HG02885 (cell line): ENCODE results near the gene BMP2K.
A peak's percentile ranks its signal among the peaks of the same experiment; 100 is the strongest.

ENCODE experiments used
- ATAC-seq: cut with Tn5 transposase; IDR thresholded peaks from one replicate; pipeline ENCODE4 v1.9.1; 2021; ENCODE audit warnings: mild to moderate bottlenecking; ENCODE audit not compliant: unreplicated experiment, poor library complexity

BMP2K gene

DNA sequence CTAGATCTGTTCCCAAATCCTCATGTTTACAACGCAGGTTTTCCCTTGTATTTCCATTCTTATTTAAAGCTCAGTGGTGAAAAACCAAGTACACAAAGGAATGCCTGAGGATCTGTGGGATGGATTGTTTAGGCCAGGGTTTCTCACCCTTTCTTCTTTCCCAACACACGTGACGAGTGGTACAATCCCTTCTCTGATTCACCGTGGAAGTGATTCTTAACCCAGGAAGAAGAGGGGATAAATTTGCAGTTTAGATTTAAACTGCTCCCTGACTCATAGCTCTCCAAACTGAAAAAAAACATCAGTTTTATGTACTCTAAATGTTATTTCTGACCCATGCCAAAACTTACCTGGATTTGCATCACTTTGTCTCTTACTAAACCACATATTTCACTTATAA, 146.1 kb downstream of the BMP2K start:
- no peak for ATAC-seq

- no peak for ATAC-seq
Observed at GRCh38 chr4:78923464-78924312, 147.5 kb downstream of the BMP2K start.

DNA sequence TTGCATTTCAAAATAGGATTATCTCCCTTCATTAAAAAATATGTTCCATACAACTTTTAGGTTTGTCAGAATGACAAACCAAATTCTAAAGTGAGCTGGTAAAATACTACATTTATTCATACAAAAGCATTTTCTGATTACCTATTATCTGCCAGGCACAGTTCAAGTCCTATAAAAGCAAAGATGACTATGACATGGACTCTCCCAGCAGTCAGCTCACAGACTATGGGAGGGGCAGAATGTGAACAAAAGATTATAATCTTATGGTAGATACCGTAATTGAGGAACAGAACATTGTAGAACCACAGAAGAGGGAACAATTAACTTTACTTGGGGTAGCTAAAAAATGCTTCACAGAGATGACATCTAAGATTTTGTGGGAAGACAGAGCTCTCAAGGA, 150.7 kb downstream of the BMP2K start:
- ATAC-seq = no peak

DNA sequence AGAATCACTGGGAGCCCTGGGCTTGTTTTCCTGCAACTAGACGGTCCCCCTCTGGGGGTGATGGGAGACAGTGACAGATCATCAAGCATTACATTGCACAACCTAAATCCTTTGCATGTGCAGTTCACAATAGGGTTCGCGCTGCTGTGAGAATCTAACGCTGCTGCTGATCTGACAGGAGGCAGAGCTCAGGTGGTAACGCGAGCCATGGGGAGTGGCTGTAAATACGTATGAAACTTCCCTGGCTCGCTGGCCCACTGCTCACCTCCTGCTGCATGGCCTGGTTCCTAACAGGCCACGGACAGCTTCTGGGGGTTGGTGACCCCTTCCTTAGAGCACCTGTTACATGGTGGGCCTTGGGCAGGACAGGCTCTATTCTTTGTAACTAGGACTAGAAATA, 152.7 kb downstream of the BMP2K start:
- ATAC-seq = no peak

DNA sequence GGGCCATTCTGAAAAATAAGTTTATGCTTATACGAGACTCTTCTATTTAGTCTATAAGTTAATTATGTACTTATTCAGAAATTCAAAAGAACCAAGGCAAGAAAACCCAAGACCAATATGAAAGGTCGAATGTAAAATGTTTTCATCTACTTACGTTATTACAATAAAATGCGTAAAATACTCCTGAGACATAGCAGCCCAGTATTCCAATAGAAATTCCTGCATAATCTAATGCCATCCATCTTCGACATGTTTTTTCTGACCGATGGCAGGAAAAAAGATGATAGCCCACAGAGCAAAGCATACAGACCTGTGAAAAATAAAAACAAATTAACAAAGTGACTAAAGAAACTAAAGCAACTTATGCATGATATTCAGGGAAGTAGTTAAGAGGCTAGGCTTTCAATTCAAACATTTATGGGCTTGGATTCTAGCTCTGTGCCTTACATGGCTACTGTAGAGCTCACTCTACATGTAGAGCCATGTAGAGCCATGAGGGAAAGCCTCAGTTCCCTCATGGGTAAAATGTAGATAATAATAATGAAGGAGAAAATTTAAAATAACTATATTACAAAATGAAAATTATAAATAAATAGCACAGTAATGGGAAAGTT, 154.0 kb downstream of the BMP2K start:
- ATAC-seq = no peak

DNA sequence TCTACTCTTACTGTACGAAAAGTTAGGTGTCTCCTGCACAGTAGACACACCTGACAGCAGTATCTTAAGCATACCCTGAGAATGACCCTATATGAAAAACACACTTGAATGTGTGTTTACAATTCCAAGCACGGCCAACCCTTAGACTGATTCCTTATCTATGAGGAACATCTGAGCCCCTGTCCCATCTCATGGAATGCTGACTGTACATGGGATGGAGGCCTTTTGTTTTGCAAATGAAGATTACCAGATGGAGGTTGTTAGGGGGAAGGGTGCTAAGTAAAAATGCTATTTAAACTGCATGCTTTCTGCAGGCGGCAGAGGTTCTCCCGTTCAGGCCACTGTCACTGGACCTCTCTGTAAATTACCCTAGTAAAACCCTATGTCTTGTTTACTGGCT, 160.8 kb downstream of the BMP2K start:
- ATAC-seq = no peak

DNA sequence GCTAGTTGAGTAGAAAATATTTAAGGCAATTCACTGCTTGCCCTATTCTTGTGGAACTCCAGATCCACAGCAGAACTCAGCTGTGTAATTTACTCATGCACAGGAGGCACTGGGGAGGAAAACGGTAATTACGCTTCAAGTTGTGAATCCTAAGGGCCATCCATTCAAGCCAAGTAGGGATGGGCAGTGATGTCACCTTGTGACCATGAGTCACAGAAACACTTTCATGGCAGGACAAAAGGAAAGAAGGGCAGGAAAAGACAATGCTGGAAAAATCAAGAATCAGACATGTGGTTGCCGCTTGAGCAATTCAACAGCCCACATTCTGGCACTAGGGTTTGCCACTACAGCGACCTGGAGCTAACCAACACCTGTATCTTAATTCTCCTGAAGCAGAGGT, 161.7 kb downstream of the BMP2K start:
- no peak for ATAC-seq

GRCh38 chr4:78938474-78938867, 162.3 kb downstream of the BMP2K start:
- ATAC-seq = no peak

DNA sequence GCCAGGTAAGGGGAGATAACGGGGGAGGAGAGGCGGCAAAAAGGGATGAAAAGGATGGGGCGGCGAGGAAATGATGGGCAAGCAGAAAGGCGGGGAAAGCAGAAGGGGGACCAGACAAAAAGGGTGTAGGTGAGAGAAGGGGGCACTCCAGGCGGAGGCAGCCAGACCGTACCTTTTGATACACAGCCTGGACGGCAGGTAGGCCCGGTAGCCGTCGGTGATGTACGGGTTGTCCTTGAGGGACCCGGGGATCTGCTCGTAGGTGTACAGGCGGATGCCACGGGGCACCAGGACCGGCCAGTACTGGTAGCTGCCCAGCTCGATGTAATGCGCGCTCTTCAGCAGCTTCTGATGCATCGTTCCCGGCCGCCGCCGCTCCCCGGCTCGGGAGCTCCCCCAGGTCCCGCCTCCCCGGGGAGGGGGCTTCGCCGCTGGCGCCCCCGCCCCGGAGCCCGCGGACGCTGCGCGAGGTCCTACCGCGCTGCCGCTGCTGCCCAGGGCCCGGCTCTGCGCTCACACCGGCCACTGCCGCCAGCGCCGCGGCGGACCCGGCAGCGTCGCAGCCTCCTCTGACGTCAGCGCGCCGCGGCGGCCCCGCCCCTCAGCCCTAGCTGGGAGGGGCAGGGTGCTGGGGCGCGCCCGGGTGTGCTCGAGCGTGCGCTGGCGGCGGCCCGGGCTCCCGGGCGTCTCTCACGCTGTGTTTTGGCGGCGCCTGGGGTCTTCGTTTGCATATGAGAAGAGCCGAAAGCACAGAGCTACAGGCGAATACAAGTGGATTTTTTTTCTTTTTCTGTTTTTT, 162.9 kb downstream of the BMP2K start, which contains the start of gene PAQR3:
TSS of gene PAQR3 (minus strand) at position 571 of the 799 bp plus-strand sequence. CDS start at position 357, 214 bp downstream.
- peak; percentile 98 for ATAC-seq

- peak; percentile 20 for ATAC-seq
Observed at GRCh38 chr4:78939667-78940008, 163.5 kb downstream of the BMP2K start.

DNA sequence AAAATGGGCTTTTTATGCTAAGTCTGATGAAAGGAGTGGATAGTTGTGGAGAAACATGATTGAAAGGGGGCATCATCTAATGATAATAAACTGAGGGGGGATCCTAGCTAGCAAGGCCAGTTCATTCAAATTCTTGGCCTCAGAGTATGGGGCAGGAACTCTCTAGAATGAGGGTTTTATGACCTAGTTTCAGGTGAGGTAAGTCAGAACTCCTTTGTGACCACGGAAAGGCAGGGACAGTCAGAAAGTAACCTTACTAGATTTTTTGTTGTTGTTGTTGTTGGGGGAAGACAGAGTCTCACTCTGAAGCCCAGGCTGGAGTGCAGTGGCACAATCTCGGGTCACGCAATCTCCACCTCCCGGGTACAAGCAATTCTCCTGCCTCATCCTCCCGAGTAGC, 164.6 kb downstream of the BMP2K start:
- ATAC-seq = no peak

DNA sequence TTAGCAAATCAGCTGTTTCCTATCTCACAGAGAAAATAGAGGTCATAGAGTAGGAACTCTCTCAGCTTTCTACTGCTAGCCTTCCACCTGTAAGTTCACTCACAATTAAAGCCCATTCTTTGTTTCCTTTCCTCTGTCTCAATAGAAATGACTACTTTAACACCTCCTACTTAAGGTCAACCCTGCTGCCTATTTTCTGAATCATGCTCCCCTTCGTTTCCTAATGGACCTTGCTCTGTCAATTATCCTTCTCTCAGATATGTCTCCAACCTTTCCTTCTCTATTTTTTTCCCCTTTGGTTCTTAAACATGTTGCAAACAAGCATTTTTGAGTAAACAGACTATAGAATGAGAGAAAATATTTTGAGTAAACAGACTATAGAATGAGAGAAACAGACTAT, 168.2 kb downstream of the BMP2K start:
- ATAC-seq = no peak

- ATAC-seq = no peak
Observed at GRCh38 chr4:78945651-78946179, 169.6 kb downstream of the BMP2K start.

DNA sequence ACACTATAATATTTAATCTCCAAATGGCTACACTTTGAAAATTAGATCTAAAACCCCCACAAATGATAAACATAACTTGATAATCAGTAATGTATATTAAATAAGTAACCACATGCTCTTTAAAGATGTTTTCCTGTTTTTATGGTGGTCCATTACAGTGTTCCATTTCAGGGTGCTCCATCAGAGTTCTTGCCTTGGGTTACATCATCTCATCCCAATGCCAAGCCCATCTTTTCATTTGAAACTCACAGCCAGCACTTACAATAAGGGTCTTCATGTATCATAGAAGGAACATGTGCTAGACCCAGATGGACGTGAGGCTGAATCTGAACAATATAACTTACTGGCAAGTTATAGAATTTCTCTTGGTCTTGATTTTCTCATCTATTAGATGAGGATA, 173.6 kb downstream of the BMP2K start:
- ATAC-seq = no peak

DNA sequence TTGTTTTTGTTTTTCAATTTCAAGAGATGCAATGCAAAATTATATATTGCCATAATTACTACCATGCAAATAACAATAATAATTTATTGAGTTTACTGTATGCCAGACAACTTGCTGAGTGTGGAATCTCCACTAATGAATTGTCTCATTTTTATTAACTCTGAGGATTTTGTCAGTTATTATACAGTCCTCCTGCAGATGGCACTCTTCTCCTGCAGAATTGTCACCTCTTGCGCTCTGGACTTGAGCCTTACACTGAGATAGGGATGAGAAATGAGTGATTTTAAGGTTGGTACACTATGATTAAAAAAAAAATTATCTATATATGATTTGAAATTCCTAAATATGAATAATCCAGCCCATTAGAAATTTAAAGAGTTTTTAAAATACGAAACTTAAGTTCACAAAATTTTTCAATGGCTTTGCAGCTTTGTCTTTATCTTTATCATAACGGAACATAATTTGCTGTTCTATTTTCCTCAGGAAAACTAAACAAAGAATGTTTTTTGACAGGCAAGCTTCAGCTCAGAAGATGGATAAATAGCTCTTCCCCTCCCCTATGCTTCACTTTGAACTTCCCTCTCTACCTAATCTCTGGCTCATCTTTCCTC, 175.8 kb downstream of the BMP2K start:
- ATAC-seq = peak; percentile 85

DNA sequence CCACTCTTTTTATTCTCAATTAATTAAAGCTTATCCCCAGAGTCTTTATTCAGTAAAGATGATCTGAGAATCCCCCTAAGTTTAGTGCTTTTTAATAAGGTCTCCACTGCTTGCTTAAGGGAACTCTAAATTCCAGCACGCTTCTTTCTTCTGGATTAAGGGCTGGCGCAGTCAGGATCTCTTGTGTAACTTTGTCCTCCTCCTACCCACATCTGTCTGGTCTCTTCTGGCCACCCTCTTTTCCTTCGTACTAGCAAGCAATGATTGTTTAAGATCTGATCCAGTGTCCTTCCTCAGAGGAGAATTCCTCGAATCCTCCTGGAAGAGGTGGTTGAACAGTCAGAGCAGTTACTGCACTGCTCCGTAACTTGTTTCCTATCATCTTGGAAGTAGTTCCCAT, 177.1 kb downstream of the BMP2K start:
- no peak for ATAC-seq

DNA sequence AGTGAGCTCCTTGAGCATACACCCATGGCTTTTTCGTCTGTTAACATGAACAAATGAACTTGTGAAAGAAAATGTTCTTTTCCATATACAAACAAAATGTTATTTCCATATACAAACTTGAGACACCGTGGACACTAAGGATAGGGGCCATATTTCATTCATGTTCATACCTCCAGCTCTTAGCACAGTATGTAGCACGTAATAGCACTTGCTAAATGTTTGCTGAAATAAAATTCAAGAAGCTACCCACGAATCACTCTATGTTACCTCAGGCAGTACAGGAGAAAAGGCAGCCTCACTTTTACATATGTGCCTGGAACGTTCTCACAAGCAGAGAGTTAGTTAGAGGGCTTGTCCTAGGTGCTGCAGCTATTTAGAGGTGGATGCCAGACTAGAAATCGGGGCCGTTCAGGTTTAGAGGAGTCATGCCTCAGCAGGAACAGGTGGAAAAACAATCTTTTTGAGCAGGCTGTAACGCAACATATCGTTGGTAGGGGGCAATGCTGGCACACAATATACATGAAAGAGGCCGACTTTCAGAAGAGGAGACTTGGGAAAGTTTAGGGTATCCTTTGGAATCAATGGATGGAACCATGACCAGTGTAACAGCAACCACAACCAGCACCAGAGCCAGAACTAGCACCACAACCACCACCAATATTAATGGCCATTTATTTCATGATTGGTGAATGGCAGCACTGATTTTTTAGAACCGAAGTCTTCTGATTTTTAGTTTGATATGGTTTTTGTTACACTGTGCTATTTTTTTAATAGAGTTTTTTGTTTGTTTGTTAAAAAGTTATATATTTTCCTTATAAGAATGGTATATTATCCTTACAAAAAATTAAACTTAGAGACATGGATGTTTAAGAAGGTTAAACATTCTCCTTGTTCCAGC, 177.9 kb downstream of the BMP2K start:
- ATAC-seq = peak; percentile 32

GRCh38 chr4:78956975-78957374, 180.8 kb downstream of the BMP2K start:
- ATAC-seq = no peak

DNA sequence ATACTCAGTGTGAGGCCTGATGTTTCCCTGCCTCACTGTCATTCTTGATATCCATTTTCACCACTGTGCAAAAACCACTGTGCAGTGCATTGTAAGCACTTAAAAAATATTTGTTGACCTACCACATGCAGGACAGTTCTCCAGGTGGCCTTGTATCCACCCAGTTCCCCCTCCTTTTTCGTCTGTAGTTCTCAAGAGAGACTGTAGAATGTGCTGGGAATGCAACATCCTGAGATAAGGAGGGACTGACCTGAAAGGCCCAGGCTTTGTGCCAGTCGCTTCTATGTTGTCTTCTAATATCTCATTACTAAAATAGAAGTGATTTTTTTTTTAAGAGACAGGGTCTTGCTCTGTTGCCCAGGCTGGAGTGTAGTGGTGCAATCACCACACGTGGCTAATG, 184.8 kb downstream of the BMP2K start:
- no peak for ATAC-seq
